Chondrocyte (in vitro differentiated cells): ENCODE measurements around the gene CCDC92B. TPM values are rescaled to one million over a fixed set of nuclear protein-coding genes. Genes with fewer than 3 reads are reported as not detected.

Source experiments
- DNase-seq: peaks from one replicate; pipeline ENCODE4 v3.0.0; 2021; ENCODE audit warnings: mixed read lengths, low spot score
- H3K27ac Mint-ChIP-seq: one replicate; pipeline ENCODE4 v1.8.0; 2021; ENCODE audit warnings: mild to moderate bottlenecking, moderate library complexity, mixed read lengths; ENCODE audit not compliant: unreplicated experiment
- H3K27me3 Mint-ChIP-seq: 2 replicates; pipeline ENCODE4 v1.8.0; 2021; ENCODE audit warnings: low read depth, mixed read lengths
- H3K36me3 Mint-ChIP-seq: 2 replicates; pipeline ENCODE4 v1.8.0; 2021; ENCODE audit warnings: low read depth, mixed read lengths
- H3K4me1 Mint-ChIP-seq: 2 replicates; pipeline ENCODE4 v1.8.0; 2021; ENCODE audit warnings: low read depth, mild to moderate bottlenecking, mixed read lengths
- H3K4me3 Mint-ChIP-seq: one replicate; pipeline ENCODE4 v1.8.0; 2021; ENCODE audit warnings: mild to moderate bottlenecking, moderate library complexity, mixed read lengths; ENCODE audit not compliant: unreplicated experiment
- H3K9me3 Mint-ChIP-seq: 2 replicates; pipeline ENCODE4 v1.8.0; 2021; ENCODE audit warnings: low read depth, mixed read lengths
- CTCF ChIP-seq: fragments of 200-600 bp; sonication (generic); IDR thresholded peaks from 2 replicates; pipeline ENCODE4 v1.5.0; 2021; ENCODE audit warnings: antibody characterized with exemption, mild to moderate bottlenecking, moderate library complexity
- long read RNA-seq: library from polyadenylated mRNA; stranded (forward); transcript quantifications from one replicate; pipeline ENCODE4 v2.0.0, GENCODE V29; 2021
- total RNA-seq: library from RNA; stranded (reverse); gene quantifications from 3 replicates; pipeline ENCODE4 v1.2.1, GENCODE V29; 2021

Gene CCDC92B
- 0.07 TPM in 1 of 3 replicates, not detected in the others for total RNA-seq
- long read RNA-seq: 0 reads

DNA sequence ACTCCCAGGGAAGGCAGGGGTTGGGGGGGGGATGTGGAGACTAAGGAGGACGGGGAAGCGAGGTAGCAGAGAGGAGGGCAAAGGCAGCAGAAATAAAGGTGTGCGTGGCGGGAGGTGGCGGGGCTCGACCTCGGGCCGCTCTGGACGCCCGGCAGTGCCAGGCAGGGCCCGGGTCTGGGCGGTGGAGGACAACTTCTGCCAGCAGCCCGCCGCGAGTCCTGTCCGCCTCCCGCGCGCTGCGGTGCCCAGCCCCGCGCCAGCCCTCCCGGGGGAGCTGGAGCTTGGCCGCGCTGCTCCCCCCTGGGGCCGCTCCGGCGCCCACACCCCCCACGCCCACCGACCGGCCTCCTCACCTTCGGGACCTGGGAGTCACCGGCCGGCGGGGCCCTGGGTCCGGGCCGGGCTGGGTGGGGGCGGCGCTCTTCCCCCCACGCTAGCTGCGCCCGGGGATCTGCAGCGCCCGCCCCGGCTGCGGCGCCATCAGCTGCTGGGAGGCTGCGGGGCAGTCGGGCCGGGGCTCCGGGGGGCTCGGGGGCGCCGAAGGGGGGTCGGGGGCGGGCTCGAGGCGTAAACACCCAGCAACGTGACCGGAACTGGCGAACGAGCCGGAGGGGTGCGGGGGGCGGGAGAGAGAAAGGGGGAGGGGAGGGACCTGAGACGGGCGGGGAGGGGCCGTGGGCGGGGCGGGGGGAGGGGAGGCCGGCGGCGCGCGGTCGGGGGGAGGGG, at the start of gene CCDC92B:
Gene CCDC92B, minus strand, starts transcription at position 595 of the 726 bp plus-strand sequence. CDS start 14,507 bp downstream, outside the sequence.
- Mint-ChIP-seq H3K9me3 (no peaks in the 10 kb centered on the region), H3K27ac (no peak within 1 kb of the TSS), H3K4me3 (no peak within 1 kb of the TSS), H3K27me3 (peaks cover 38% of the 10 kb centered on the region), H3K36me3 (no peaks in the 10 kb centered on the region), H3K4me1 (no peaks in the 10 kb centered on the region)
- TF ChIP-seq CTCF: no peak
- DNase-seq: no peak

GRCh38 chr17:2798678-2799077, 49.2 kb upstream of the CCDC92B start:
- peaks cover 42% of the 10 kb centered on the region for H3K27me3 Mint-ChIP-seq
- DNase-seq: no peak
- no peaks in the 10 kb centered on the region for H3K9me3 Mint-ChIP-seq
- H3K4me1 Mint-ChIP-seq: no peaks in the 10 kb centered on the region
- no peak overlapping the region for H3K4me3 Mint-ChIP-seq
- no peaks in the 10 kb centered on the region for H3K36me3 Mint-ChIP-seq
- no peak overlapping the region for H3K27ac Mint-ChIP-seq
- no peak for TF ChIP-seq CTCF

DNA sequence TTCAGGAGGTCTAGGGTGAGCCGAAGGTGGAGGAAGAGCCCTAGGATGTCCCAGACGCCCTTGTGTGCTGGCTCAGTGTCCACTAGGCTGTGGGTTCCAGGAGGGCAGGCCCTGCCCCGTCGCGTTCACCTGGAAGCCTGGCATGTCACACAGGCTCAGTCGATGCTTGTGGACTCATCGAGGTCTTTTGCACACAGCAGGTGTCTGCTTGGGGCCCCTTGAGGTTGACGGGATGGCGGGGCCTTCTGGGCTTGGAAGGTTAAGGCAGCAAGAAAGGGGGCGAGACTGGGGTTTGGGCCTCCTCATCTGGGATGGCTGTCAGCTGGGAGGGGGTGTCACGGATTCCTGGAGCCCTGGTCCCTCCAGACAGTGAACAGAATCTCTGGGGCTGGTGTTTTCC, 48.7 kb upstream of the CCDC92B start:
- no peak for DNase-seq
- H3K27ac Mint-ChIP-seq: no peak overlapping the region
- H3K4me3 Mint-ChIP-seq: no peak overlapping the region
- no peaks in the 10 kb centered on the region for H3K4me1 Mint-ChIP-seq
- no peaks in the 10 kb centered on the region for H3K36me3 Mint-ChIP-seq
- H3K9me3 Mint-ChIP-seq: no peaks in the 10 kb centered on the region
- TF ChIP-seq CTCF: no peak
- peaks cover 40% of the 10 kb centered on the region for H3K27me3 Mint-ChIP-seq

DNA sequence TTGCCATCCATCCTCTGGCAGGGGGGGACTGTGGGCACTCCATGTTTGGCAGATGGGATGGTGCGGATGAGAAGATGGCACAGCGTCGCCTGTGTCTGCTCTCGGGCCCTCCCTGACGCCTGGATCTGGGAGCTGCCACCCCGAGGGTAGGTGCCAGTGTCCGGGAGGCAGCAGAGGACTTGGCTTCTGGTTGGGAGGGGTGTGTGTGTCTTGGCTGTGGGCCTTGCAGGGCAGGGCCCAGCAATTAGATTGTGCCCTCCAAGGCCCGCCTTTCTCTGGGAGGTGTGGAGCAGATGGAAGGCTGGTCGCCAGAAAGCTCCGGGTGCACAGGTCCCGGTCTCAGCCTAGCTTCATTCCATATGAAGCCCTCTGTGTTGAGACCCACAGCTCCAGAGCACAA, 48.2 kb upstream of the CCDC92B start:
- H3K36me3 Mint-ChIP-seq: no peaks in the 10 kb centered on the region
- no peaks in the 10 kb centered on the region for H3K9me3 Mint-ChIP-seq
- TF ChIP-seq CTCF: no peak
- DNase-seq: no peak
- H3K4me3 Mint-ChIP-seq: no peak overlapping the region
- H3K4me1 Mint-ChIP-seq: no peaks in the 10 kb centered on the region
- peaks cover 36% of the 10 kb centered on the region for H3K27me3 Mint-ChIP-seq
- H3K27ac Mint-ChIP-seq: no peak overlapping the region

DNA sequence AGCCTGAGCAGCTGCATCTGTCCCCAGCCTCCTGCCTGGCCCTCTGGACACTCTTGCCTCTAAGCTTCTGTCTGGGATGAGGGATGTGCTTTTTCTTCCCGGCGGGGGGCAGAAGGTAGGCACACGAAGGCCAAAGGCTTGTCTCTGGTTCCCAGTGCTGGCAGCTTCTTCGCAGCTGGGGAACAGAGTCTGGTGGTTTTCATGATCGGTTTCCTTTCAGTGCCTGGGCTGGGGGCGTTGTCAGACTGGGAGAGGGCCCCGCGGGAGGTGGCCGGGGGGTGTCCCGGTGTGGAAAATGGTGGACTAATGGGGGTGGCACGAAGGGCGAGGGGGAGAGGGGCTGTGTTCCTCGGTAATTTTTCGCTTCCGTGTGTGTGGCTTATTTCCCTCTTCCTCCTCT, 47.8 kb upstream of the CCDC92B start:
- no peak for DNase-seq
- Mint-ChIP-seq H3K27ac (no peak overlapping the region), H3K27me3 (peaks cover 36% of the 10 kb centered on the region), H3K4me3 (no peak overlapping the region), H3K9me3 (no peaks in the 10 kb centered on the region), H3K36me3 (no peaks in the 10 kb centered on the region), H3K4me1 (no peaks in the 10 kb centered on the region)
- TF ChIP-seq CTCF: no peak
